Central memory CD8-positive, alpha-beta T cell (primary cell): Measurements from ENCODE around the gene ATP6V1C2.

Source experiments
- ATAC-seq: fragments of 150-1000 bp; cut with Tn5 transposase; replicated peaks from 2 replicates; pipeline ENCODE4 v1.10.0; 2022; ENCODE audit warnings: mild to moderate bottlenecking, moderate FRiP score, moderate number of reproducible peaks; ENCODE audit not compliant: poor library complexity, severe bottlenecking; ENCODE audit errors: extremely low read depth
- DNase-seq, 2 donors: peaks; one replicate each; pipeline ENCODE4 v3.0.0; 2021; ENCODE audit warnings: low spot score in 2 of 2
- H3K27ac Mint-ChIP-seq: one replicate; pipeline ENCODE4 v1.8.0; 2022; ENCODE audit warnings: low read depth, mild to moderate bottlenecking, moderate library complexity, mixed read lengths
- H3K27me3 Mint-ChIP-seq: one replicate; pipeline ENCODE4 v1.8.0; 2022; ENCODE audit warnings: mixed read lengths
- H3K36me3 Mint-ChIP-seq: one replicate; pipeline ENCODE4 v1.8.0; 2022; ENCODE audit warnings: mild to moderate bottlenecking, moderate library complexity, mixed read lengths; ENCODE audit not compliant: insufficient read depth
- H3K4me1 Mint-ChIP-seq: one replicate; pipeline ENCODE4 v1.8.0; 2022; ENCODE audit warnings: mixed read lengths
- H3K4me3 Mint-ChIP-seq: one replicate; pipeline ENCODE4 v1.8.0; 2022; ENCODE audit warnings: mild to moderate bottlenecking, moderate library complexity, mixed read lengths
- H3K9me3 Mint-ChIP-seq: one replicate; pipeline ENCODE4 v1.8.0; 2022; ENCODE audit warnings: mixed read lengths

The ATP6V1C2 gene

DNA sequence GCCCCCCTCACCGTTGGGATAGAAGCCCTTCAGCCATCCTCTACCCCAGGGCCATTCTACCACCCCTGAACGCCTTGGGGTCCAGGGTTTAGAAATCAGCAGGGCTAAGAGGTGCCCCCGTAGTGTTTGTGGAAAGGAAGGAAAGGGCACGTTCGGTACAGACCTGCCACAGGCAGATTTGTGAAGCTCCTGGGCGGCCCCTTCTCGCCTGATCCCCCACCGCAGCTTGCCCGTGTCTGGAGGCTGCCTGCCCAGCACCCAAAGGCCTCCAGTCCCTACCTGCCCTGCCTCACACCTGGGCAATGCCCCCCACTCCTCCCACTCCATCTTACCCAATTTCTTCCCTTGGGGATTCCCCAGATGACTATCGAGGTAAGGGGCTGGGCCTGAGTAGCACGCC is 21.2 kb downstream of the ATP6V1C2 start:
- DNase-seq (no peak), ATAC-seq (no peak)
- no peaks in the 10 kb centered on the region for H3K9me3 Mint-ChIP-seq
- peaks cover 2% of the 10 kb centered on the region for H3K36me3 Mint-ChIP-seq
- no peaks in the 10 kb centered on the region for H3K4me1 Mint-ChIP-seq
- H3K27ac Mint-ChIP-seq, result no peak overlapping the region
- no peak overlapping the region for H3K4me3 Mint-ChIP-seq
- H3K27me3 Mint-ChIP-seq, result no peaks in the 10 kb centered on the region

DNA sequence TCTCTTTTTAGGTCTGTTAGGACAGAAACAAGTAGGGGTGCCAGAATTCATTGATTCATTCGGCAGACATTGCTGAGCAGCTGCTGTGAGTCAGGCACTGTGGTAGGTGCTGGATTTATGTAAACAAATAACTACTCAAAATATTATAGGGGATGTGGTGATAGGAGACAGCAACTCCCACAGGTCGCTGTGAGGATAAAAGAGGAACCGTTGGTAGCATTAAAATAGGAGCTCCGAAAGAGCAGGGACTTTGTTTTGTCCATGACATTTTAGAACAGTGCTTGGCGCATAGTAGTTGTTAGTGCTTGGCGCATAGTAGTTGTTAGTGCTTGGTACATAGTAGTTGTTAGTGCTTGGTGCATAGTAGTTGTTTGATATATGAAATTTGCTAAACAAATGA is 29.2 kb downstream of the ATP6V1C2 start:
- Mint-ChIP-seq H3K4me1 (no peaks in the 10 kb centered on the region), H3K27me3 (peaks cover 4% of the 10 kb centered on the region), H3K36me3 (peaks cover 2% of the 10 kb centered on the region), H3K4me3 (no peak overlapping the region), H3K27ac (no peak overlapping the region), H3K9me3 (no peaks in the 10 kb centered on the region)
- ATAC-seq (no peak), DNase-seq (no peak)

- Mint-ChIP-seq H3K4me1 (no peaks in the 10 kb centered on the region), H3K36me3 (no peaks in the 10 kb centered on the region), H3K27me3 (peaks cover 9% of the 10 kb centered on the region), H3K27ac (no peak overlapping the region), H3K4me3 (no peak overlapping the region), H3K9me3 (no peaks in the 10 kb centered on the region)
- ATAC-seq (no peak), DNase-seq (no peak)
Observed at GRCh38 chr2:10752236-10752635, 30.8 kb downstream of the ATP6V1C2 start.

DNA sequence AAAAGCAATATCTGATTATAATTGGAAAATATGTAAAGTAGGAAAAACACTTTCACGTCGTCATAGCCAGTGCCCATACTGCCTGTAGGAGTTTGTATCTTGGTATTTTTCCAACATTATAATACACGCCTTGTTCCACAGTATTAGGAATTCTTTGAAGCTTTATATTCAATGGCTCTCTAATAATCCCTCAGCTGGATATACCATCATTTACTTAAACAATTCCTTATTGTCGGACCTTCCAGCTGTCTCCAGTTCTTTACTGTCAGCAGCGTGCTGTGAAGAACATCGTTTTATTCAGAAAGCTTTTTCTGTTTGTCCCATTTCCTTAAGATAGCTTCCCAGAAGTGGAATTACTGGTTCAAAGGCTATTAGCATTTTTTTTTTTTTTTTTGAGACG is 31.7 kb downstream of the ATP6V1C2 start:
- no peak overlapping the region for H3K27ac Mint-ChIP-seq
- peaks cover 9% of the 10 kb centered on the region for H3K27me3 Mint-ChIP-seq
- H3K4me3 Mint-ChIP-seq, result no peak overlapping the region
- H3K9me3 Mint-ChIP-seq, result no peaks in the 10 kb centered on the region
- DNase-seq (no peak), ATAC-seq (no peak)
- H3K4me1 Mint-ChIP-seq, result no peaks in the 10 kb centered on the region
- H3K36me3 Mint-ChIP-seq, result no peaks in the 10 kb centered on the region

- no peaks in the 10 kb centered on the region for H3K4me1 Mint-ChIP-seq
- no peak overlapping the region for H3K27ac Mint-ChIP-seq
- no peak overlapping the region for H3K4me3 Mint-ChIP-seq
- DNase-seq (no peak), ATAC-seq (no peak)
- H3K9me3 Mint-ChIP-seq, result no peaks in the 10 kb centered on the region
- peaks cover 9% of the 10 kb centered on the region for H3K27me3 Mint-ChIP-seq
- no peaks in the 10 kb centered on the region for H3K36me3 Mint-ChIP-seq
Observed at GRCh38 chr2:10753876-10754275, 32.4 kb downstream of the ATP6V1C2 start.

DNA sequence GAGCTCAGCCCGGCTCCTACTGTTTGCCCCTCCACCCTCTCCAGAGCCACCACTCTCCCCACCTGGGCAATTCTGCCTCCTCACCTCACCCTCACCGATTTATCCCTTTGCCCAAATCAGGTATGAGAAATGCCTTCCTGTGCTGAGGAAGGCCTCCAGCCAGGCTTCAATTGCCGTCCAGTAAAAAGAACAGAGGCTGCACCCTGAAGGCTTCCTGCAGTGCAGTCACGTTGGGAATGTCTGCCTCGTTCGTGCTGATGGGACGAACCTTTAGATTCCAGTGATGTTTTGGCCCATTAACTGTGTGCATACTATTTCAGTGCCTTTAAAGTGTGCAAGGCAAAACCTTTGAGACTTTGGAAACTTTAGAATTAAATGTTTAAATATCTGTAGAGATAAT is 34.2 kb downstream of the ATP6V1C2 start:
- Mint-ChIP-seq H3K4me1 (no peaks in the 10 kb centered on the region), H3K9me3 (no peaks in the 10 kb centered on the region), H3K36me3 (no peaks in the 10 kb centered on the region), H3K27me3 (peaks cover 9% of the 10 kb centered on the region), H3K27ac (no peak overlapping the region), H3K4me3 (no peak overlapping the region)
- DNase-seq (no peak), ATAC-seq (no peak)

DNA sequence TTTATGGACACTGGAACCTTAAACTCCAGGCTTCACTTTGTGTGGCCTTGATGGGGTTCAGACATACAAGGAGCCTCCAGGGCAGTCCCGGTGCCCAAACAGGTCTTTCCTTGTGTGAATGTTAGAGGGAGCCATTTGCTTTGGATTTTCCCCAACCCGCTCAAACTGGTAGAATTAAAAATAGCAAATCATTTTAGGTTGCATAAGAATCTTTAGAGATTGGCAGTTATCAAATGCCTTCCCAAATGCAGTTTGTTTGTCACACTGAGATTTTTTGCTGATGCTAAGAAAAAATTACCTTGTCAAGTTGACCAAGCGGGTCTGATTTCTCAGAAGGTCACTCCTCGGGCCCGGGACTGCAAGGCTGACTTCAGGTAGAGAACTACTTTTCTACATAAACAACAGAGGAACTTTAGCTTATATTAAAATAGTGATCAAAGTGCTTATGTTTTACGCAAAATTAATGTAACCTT is 36.4 kb downstream of the ATP6V1C2 start:
- no peaks in the 10 kb centered on the region for H3K36me3 Mint-ChIP-seq
- no peaks in the 10 kb centered on the region for H3K4me1 Mint-ChIP-seq
- peaks cover 13% of the 10 kb centered on the region for H3K27me3 Mint-ChIP-seq
- no peaks in the 10 kb centered on the region for H3K9me3 Mint-ChIP-seq
- H3K27ac Mint-ChIP-seq, result no peak overlapping the region
- H3K4me3 Mint-ChIP-seq, result no peak overlapping the region
- ATAC-seq (no peak), DNase-seq (no peak)

DNA sequence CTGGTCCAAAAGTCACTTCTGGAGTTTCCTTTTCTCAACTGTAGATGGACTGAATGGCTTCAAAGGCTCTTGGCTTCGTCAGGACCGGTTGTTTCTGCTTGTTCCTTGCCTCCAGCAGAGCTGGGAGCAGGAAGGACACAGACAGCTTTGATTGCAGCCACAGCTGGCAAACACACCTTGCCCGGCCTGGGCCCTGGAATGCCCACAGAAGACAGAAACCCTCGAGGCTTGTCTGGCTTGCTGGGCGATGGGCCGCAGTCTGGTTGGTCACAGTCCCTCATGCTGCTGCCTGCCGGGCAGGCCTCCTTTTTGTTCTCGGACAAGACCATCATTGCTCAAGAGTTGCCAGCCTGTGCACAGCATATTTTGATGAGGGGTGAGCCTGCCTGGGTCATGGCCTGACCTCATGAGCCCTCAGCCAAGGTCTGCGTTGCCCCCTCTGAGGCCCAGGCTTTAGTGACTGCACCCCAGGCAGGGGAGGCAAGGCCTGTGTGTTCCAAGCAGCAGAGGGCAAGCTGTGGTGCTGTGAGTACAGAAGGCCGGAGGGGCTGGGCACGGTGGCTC is 37.8 kb downstream of the ATP6V1C2 start:
- no peak overlapping the region for H3K4me3 Mint-ChIP-seq
- DNase-seq (no peak), ATAC-seq (no peak)
- peaks cover 21% of the 10 kb centered on the region for H3K27me3 Mint-ChIP-seq
- no peaks in the 10 kb centered on the region for H3K36me3 Mint-ChIP-seq
- no peak overlapping the region for H3K27ac Mint-ChIP-seq
- no peaks in the 10 kb centered on the region for H3K4me1 Mint-ChIP-seq
- H3K9me3 Mint-ChIP-seq, result no peaks in the 10 kb centered on the region

GRCh38 chr2:10760794-10761504 is 39.5 kb downstream of the ATP6V1C2 start:
- H3K4me3 Mint-ChIP-seq, result no peak overlapping the region
- no peaks in the 10 kb centered on the region for H3K4me1 Mint-ChIP-seq
- ATAC-seq (no peak), DNase-seq (no peak)
- peaks cover 20% of the 10 kb centered on the region for H3K27me3 Mint-ChIP-seq
- no peaks in the 10 kb centered on the region for H3K9me3 Mint-ChIP-seq
- no peaks in the 10 kb centered on the region for H3K36me3 Mint-ChIP-seq
- H3K27ac Mint-ChIP-seq, result no peak overlapping the region

DNA sequence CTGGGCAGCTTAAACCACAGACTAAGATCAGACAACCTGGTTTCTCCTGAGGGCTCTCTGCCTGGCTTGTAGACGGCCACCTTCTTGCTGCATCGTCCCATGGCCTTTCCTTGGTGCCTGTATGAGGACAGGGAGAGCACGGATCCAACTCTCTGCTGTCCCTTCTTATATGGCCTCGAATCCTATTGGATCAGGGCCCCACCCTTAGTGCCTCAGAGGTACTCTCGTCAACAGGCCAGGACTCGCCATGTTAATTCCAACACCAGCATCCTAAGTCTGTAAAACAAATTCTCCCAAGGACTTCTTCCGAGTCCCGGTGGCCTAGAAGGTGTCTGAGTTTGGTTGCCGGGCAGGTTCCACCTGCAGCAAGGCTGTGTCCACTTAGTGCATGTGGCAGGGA is 40.2 kb downstream of the ATP6V1C2 start:
- no peaks in the 10 kb centered on the region for H3K4me1 Mint-ChIP-seq
- no peaks in the 10 kb centered on the region for H3K36me3 Mint-ChIP-seq
- H3K27me3 Mint-ChIP-seq, result peaks cover 19% of the 10 kb centered on the region
- DNase-seq (no peak), ATAC-seq (no peak)
- H3K27ac Mint-ChIP-seq, result no peak overlapping the region
- H3K9me3 Mint-ChIP-seq, result no peaks in the 10 kb centered on the region
- H3K4me3 Mint-ChIP-seq, result no peak overlapping the region

- ATAC-seq, result no peak
- Mint-ChIP-seq H3K4me1 (no peaks in the 10 kb centered on the region), H3K36me3 (no peaks in the 10 kb centered on the region), H3K27me3 (peaks cover 19% of the 10 kb centered on the region), H3K27ac (no peak overlapping the region), H3K9me3 (no peaks in the 10 kb centered on the region), H3K4me3 (no peak overlapping the region)
- DNase-seq, result no peak
Observed at GRCh38 chr2:10762651-10763460, 41.4 kb downstream of the ATP6V1C2 start.

DNA sequence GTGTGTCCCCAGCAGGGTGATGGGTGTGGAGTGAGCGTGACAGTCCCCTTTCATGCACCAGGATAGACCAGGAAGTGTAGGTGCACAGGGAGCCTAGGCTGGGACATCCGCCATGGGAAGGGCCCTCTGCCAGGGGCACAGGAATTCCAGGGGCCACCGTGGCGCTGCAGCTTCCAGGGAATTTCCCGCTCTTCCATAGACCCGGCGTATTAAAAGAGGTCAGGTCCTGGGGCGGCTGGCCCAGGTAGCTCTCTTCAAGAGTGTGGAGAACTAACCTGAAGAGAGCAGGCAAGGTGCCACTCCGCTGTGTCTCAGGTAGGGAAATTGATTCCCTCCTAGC is 42.0 kb downstream of the ATP6V1C2 start:
- no peaks in the 10 kb centered on the region for H3K36me3 Mint-ChIP-seq
- H3K27ac Mint-ChIP-seq, result no peak overlapping the region
- ATAC-seq (no peak), DNase-seq (no peak)
- no peak overlapping the region for H3K4me3 Mint-ChIP-seq
- H3K9me3 Mint-ChIP-seq, result no peaks in the 10 kb centered on the region
- H3K27me3 Mint-ChIP-seq, result peaks cover 19% of the 10 kb centered on the region
- H3K4me1 Mint-ChIP-seq, result no peaks in the 10 kb centered on the region
